H1 (cell line): ENCODE measurements around the gene BCL2L12. TPM values are rescaled to one million over a fixed set of nuclear protein-coding genes. Genes with fewer than 3 reads are reported as not detected.

Experiments used
- ASH2L ChIP-seq: fragments of 200-600, 300-600 bp; sonication (generic); IDR thresholded peaks from one replicate; pipeline ENCODE4 v1.7.1; 2017; ENCODE audit warnings: low read length
- ATF3 ChIP-seq: IDR thresholded peaks from 2 replicates; pipeline ENCODE4 v1.6.1; 2011; ENCODE audit warnings: low read depth, mild to moderate bottlenecking, low read length; ENCODE audit not compliant: insufficient read depth
- CBX8 ChIP-seq: fragments of 300-800, 300-1000 bp; sonication (generic); IDR thresholded peaks from 2 replicates; pipeline ENCODE4 v1.7.1; 2016; ENCODE audit warnings: low read depth, low read length, borderline replicate concordance
- CHD7 ChIP-seq: fragments of 300-600 bp; sonication (generic); IDR thresholded peaks from 2 replicates; pipeline ENCODE4 v1.7.1; 2012; ENCODE audit warnings: low read length, moderate library complexity, mild to moderate bottlenecking, inconsistent platforms; ENCODE audit not compliant: insufficient replicate concordance
- E2F6 ChIP-seq: IDR thresholded peaks from 2 replicates; pipeline ENCODE4 v1.6.1; 2012; ENCODE audit warnings: inconsistent platforms
- EGR1 ChIP-seq: IDR thresholded peaks from 2 replicates; pipeline ENCODE4 v1.6.1; 2011; ENCODE audit warnings: low read depth, low read length, borderline replicate concordance
- GABPA ChIP-seq: IDR thresholded peaks from 2 replicates; pipeline ENCODE4 v1.6.1; 2011; ENCODE audit warnings: mild to moderate bottlenecking, low read length, moderate library complexity, borderline replicate concordance; ENCODE audit not compliant: insufficient read depth
- RXRA ChIP-seq: IDR thresholded peaks from 2 replicates; pipeline ENCODE4 v1.6.1; 2011; ENCODE audit warnings: low read depth, mild to moderate bottlenecking, low read length, moderate library complexity; ENCODE audit not compliant: insufficient read depth
- SIRT6 ChIP-seq: IDR thresholded peaks from one replicate; pipeline ENCODE4 v1.7.1; 2012; ENCODE audit warnings: low read length, inconsistent platforms
- SP4 ChIP-seq: IDR thresholded peaks from 2 replicates; pipeline ENCODE4 v1.6.1; 2012; ENCODE audit warnings: low read length, inconsistent platforms
- YY1 ChIP-seq: IDR thresholded peaks from 2 replicates; pipeline ENCODE4 v1.6.1; 2011; ENCODE audit warnings: low read depth, mild to moderate bottlenecking, low read length
- polyA plus RNA-seq, 7 experiments: library from polyadenylated mRNA; depleted of rRNA in 3 of 7; stranded (reverse) in 5 of 7; unstranded in 2 of 7; fragments of >200 nt in 5 of 7; fragments of 200-250 nt in 2 of 7; gene quantifications; 1 replicate in 5 of 7; 2 replicates in 1 of 7; 4 replicates in 1 of 7; pipeline versions ENCODE4 v1.2.1 to v1.2.3, GENCODE V29; 2011 to 2013; ENCODE audit warnings: missing spikeins in 2 of 7, mixed read lengths in 2 of 7
- total RNA-seq: library from RNA; stranded (reverse); fragmentation: NEBNext Ultra II Directional; extraction: Animal tissue kit (Norgen Biotek cat#: 25700); gene quantifications from 2 replicates; pipeline ENCODE4 v1.2.1, GENCODE V29; 2021

The BCL2L12 gene
- total and polyA plus RNA-seq, 2 of the 8 experiments (the other 6 are each of a cell fraction or from before 2014, with no cell fraction given) = 126 to 209 TPM

- TF ChIP-seq CHD7 (no peak), SIRT6 (no peak), EGR1 (no peak), E2F6 (no peak), GABPA (no peak), ATF3 (no peak), ASH2L (no peak), CBX8 (no peak), SP4 (no peak), YY1 (no peak), RXRA (no peak)
Observed at GRCh38 chr19:49701271-49701786, 35.6 kb downstream of the BCL2L12 start (continued).
